Breast epithelium (tissue), 3 donors: Measurements from ENCODE around the gene PLEKHA8.

Experiments
- CTCF ChIP-seq, 3 donors: fragments of 450-650 bp; IDR thresholded peaks; one replicate each; pipeline ENCODE4 v1.5.1; 2016 to 2017; ENCODE audit warnings: antibody characterized with exemption in 3 of 3, mild to moderate bottlenecking in 3 of 3, moderate library complexity in 3 of 3
- POLR2A ChIP-seq: fragments of 450-650 bp; IDR thresholded peaks from one replicate; pipeline ENCODE4 v1.6.1; 2016; ENCODE audit warnings: antibody characterized with exemption, mild to moderate bottlenecking, moderate library complexity
- POLR2AphosphoS5 ChIP-seq, 3 donors: sonication (generic); formaldehyde crosslinking; IDR thresholded peaks; one replicate each; pipeline ENCODE4 v1.6.1; 2017; ENCODE audit warnings: antibody characterized with exemption in 3 of 3

DNA sequence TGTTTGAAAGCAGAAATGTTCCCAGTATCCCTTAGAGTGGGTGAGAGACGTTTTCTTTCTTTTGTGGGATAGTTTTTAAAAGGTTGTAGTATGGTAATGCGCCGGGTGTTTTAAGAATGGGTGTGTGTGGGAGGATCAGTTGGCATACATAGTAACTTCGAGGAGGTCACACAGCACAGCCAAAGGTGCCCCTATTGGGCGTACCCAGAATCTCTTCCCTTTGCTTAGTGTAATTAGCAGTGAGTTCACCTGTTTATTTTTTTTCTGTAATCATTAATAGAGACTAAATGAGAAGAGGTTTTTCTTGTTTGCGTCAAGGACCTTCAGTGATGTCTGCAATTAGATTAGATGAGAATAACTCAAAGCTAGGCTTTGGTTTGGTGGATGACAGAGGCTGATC lies 1.5 kb downstream of the PLEKHA8 start:
- TF ChIP-seq CTCF (IDR thresholded peaks at IDR 0.05) (no peak), POLR2A (no peak), POLR2AphosphoS5 (IDR thresholded peaks at IDR 0.05) (no peak)
